Measurements from ENCODE around the gene HHAT.
"Not testable (repeated sequence)": the region's sequence is repeated elsewhere in the genome, so short reads cannot be mapped to it uniquely, and the experiment has no call there.

HHAT gene

GRCh38 chr1:210328032-210328745 lies 513 bp upstream of the HHAT start:
- TF ChIP-seq GATA1 (IDR thresholded peaks at IDR 0.05; ENCODE audit: low read depth, low read length), result no peak
- no peak for TF ChIP-seq POLR2A (IDR thresholded peaks at IDR 0.05; ENCODE audit: low read length)
- no peak for DNase-seq

- DNase-seq, result peak; percentile 28 to 70
- no peak for TF ChIP-seq GATA1 (IDR thresholded peaks at IDR 0.05; ENCODE audit: low read depth, low read length)
- TF ChIP-seq POLR2A (IDR thresholded peaks at IDR 0.05; ENCODE audit: low read length), result no peak
Measured at GRCh38 chr1:210330279-210330866, 1.7 kb downstream of the HHAT start.

- no peak for TF ChIP-seq POLR2A (IDR thresholded peaks at IDR 0.05; ENCODE audit: low read length)
- TF ChIP-seq GATA1 (IDR thresholded peaks at IDR 0.05; ENCODE audit: low read depth, low read length), result no peak
- DNase-seq, result no peak
Measured at GRCh38 chr1:210332233-210332632, 3.5 kb downstream of the HHAT start.

- no peak for DNase-seq
Measured at GRCh38 chr1:210332719-210333398, 4.2 kb downstream of the HHAT start.

GRCh38 chr1:210335001-210335400 lies 6.3 kb downstream of the HHAT start:
- no peak for DNase-seq
- TF ChIP-seq GATA1 (IDR thresholded peaks at IDR 0.05; ENCODE audit: low read depth, low read length), result no peak
- no peak for TF ChIP-seq POLR2A (IDR thresholded peaks at IDR 0.05; ENCODE audit: low read length)

More at GRCh38 chr1:210332719-210333398, 4.2 kb downstream of the HHAT start:
- TF ChIP-seq GATA1 (IDR thresholded peaks at IDR 0.05; ENCODE audit: low read depth, low read length) (no peak), POLR2A (IDR thresholded peaks at IDR 0.05; ENCODE audit: low read length) (no peak)

- TF ChIP-seq GATA1 (IDR thresholded peaks at IDR 0.05; ENCODE audit: low read depth, low read length) (no peak), POLR2A (IDR thresholded peaks at IDR 0.05; ENCODE audit: low read length) (no peak)
- DNase-seq, result no peak
Measured at GRCh38 chr1:210336362-210336761, 7.7 kb downstream of the HHAT start.

- DNase-seq, result no peak
- TF ChIP-seq GATA1 (IDR thresholded peaks at IDR 0.05; ENCODE audit: low read depth, low read length) (no peak), POLR2A (IDR thresholded peaks at IDR 0.05; ENCODE audit: low read length) (no peak)
Measured at GRCh38 chr1:210339500-210339899, 10.8 kb downstream of the HHAT start.

GRCh38 chr1:210340311-210340710 lies 11.6 kb downstream of the HHAT start:
- no peak for TF ChIP-seq GATA1 (IDR thresholded peaks at IDR 0.05; ENCODE audit: low read depth, low read length)
- TF ChIP-seq POLR2A (IDR thresholded peaks at IDR 0.05; ENCODE audit: low read length), result no peak
- DNase-seq, result no peak

- no peak for DNase-seq
- TF ChIP-seq GATA1 (IDR thresholded peaks at IDR 0.05; ENCODE audit: low read depth, low read length), result no peak
- no peak for TF ChIP-seq POLR2A (IDR thresholded peaks at IDR 0.05; ENCODE audit: low read length)
Measured at GRCh38 chr1:210340841-210341240, 12.1 kb downstream of the HHAT start.

GRCh38 chr1:210342986-210343780 lies 14.5 kb downstream of the HHAT start:
- DNase-seq, result no peak
- TF ChIP-seq POLR2A (IDR thresholded peaks at IDR 0.05; ENCODE audit: low read length), result no peak
- no peak for TF ChIP-seq GATA1 (IDR thresholded peaks at IDR 0.05; ENCODE audit: low read depth, low read length)

GRCh38 chr1:210344706-210345105 lies 16.0 kb downstream of the HHAT start:
- no peak for TF ChIP-seq POLR2A (IDR thresholded peaks at IDR 0.05; ENCODE audit: low read length)
- TF ChIP-seq GATA1 (IDR thresholded peaks at IDR 0.05; ENCODE audit: low read depth, low read length), result no peak
- no peak for DNase-seq

- TF ChIP-seq POLR2A (IDR thresholded peaks at IDR 0.05; ENCODE audit: low read length), result no peak
- no peak for TF ChIP-seq GATA1 (IDR thresholded peaks at IDR 0.05; ENCODE audit: low read depth, low read length)
- DNase-seq, result no peak
Measured at GRCh38 chr1:210347112-210347511, 18.4 kb downstream of the HHAT start.

- no peak for DNase-seq
- TF ChIP-seq GATA1 (IDR thresholded peaks at IDR 0.05; ENCODE audit: low read depth, low read length), result no peak
- no peak for TF ChIP-seq POLR2A (IDR thresholded peaks at IDR 0.05; ENCODE audit: low read length)
Measured at GRCh38 chr1:210351496-210351895, 22.8 kb downstream of the HHAT start.

- no peak for DNase-seq
- TF ChIP-seq GATA1 (IDR thresholded peaks at IDR 0.05; ENCODE audit: low read depth, low read length) (no peak), POLR2A (IDR thresholded peaks at IDR 0.05; ENCODE audit: low read length) (no peak)
Measured at GRCh38 chr1:210352575-210352974, 23.9 kb downstream of the HHAT start.

- DNase-seq, result not testable (repeated sequence)
Measured at GRCh38 chr1:210354305-210354704, 25.6 kb downstream of the HHAT start.
